Gastroesophageal sphincter (tissue), 4 donors: ENCODE data around the gene C2CD4B. TPM values are rescaled to one million over a fixed set of nuclear protein-coding genes. Genes with fewer than 3 reads are reported as not detected.

Experiments
- ATAC-seq: fragments of 150-250 bp; one replicate; pipeline ENCODE4 v1.9.1; 2016; ENCODE audit warnings: mild to moderate bottlenecking, moderate library complexity
- H3K27ac ChIP-seq, 4 donors: fragments of 200-600 bp; sonication (generic) in 3 of 4; 1 replicate in 3 of 4; 2 replicates in 1 of 4; pipeline ENCODE4 v1.5.1; 2016 to 2019
- H3K27me3 ChIP-seq: fragments of 200-600 bp; sonication (generic); one replicate; pipeline ENCODE4 v1.5.1; 2019
- H3K36me3 ChIP-seq, 2 donors: fragments of 200-600 bp; sonication (generic); one replicate each; pipeline ENCODE4 v1.5.1; 2019; ENCODE audit warnings: control low read depth in 1 of 2
- H3K4me1 ChIP-seq, 3 donors: fragments of 200-600 bp; sonication (generic); 1 replicate in 2 of 3; 2 replicates in 1 of 3; pipeline ENCODE4 v1.5.1; 2016 to 2019; ENCODE audit warnings: control low read depth in 2 of 3
- H3K4me3 ChIP-seq, 2 donors: fragments of 200-600 bp; sonication (generic); one replicate each; pipeline ENCODE4 v1.5.1; 2019; ENCODE audit warnings: mild to moderate bottlenecking in 1 of 2, moderate library complexity in 1 of 2
- H3K9me3 ChIP-seq, 3 donors: fragments of 200-600 bp; sonication (generic); one replicate each; pipeline ENCODE4 v1.5.1; 2017 to 2019; ENCODE audit warnings: control low read depth in 2 of 3
- EP300 ChIP-seq: sonication (generic); formaldehyde crosslinking; IDR thresholded peaks from one replicate; pipeline ENCODE4 v1.6.1; 2017; ENCODE audit warnings: antibody characterized with exemption, mild to moderate bottlenecking
- POLR2A ChIP-seq, 2 donors: fragments of 450-650 bp; IDR thresholded peaks; one replicate each; pipeline ENCODE4 v1.6.1; 2017; ENCODE audit warnings: antibody characterized with exemption in 2 of 2, mild to moderate bottlenecking in 2 of 2, moderate library complexity in 1 of 2
- POLR2AphosphoS5 ChIP-seq: sonication (generic); formaldehyde crosslinking; IDR thresholded peaks from one replicate; pipeline ENCODE4 v1.6.1; 2017; ENCODE audit warnings: antibody characterized with exemption
- WGBS, 2 donors: methylation state at CpG; one replicate each; pipeline ENCODE4 v1.1.5; 2018; ENCODE audit warnings: low coverage in 1 of 2; 5-methylcytosine and 5-hydroxymethylcytosine counted together
- total RNA-seq, 4 donors: library from RNA; depleted of rRNA; stranded (reverse); fragments of >200 nt; gene quantifications; one replicate each; pipeline ENCODE4 v1.1.0, GENCODE V29; 2016
- TF ChIP-seq, protein P1 (sequence below), 4 experiments: fragments of 200-600 bp in 2 of 4; fragments of 450-650 bp in 2 of 4; sonication (generic) in 1 of 4; IDR thresholded peaks; one replicate each; pipeline ENCODE4 v1.5.1; 2017 to 2019; ENCODE audit warnings: antibody characterized with exemption in 4 of 4, mild to moderate bottlenecking in 2 of 4, moderate library complexity in 2 of 4

C2CD4B gene
- total RNA-seq, 4 donors from 2014 or later: 0.17 to 2.7 (median 1.1) TPM

DNA sequence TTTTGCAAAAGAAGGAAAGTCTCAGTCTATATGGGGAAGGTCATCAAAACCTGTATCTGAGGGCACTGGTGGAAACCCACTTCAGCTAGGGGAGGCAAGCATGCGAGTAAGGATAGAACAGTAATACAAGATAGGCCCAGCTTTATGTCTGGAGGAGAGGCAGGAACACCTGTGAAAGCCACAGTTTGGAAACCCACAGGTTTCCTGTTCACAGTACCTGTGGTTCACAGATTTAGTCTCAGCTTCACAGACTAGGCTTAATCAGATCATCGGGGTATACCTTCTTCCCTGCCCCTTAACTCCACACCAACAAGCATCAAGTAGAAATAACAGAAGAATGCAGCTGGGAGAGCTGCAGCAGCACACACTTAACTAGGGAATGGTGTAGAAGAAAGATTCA is 36.2 kb downstream of the C2CD4B start:
- no peaks in the 10 kb centered on the region for H3K36me3 ChIP-seq
- H3K4me1 ChIP-seq: no peaks in the 10 kb centered on the region
- no peak for TF ChIP-seq POLR2A (IDR thresholded peaks at IDR 0.05)
- no peak for TF ChIP-seq EP300
- TF ChIP-seq, protein P1, sequence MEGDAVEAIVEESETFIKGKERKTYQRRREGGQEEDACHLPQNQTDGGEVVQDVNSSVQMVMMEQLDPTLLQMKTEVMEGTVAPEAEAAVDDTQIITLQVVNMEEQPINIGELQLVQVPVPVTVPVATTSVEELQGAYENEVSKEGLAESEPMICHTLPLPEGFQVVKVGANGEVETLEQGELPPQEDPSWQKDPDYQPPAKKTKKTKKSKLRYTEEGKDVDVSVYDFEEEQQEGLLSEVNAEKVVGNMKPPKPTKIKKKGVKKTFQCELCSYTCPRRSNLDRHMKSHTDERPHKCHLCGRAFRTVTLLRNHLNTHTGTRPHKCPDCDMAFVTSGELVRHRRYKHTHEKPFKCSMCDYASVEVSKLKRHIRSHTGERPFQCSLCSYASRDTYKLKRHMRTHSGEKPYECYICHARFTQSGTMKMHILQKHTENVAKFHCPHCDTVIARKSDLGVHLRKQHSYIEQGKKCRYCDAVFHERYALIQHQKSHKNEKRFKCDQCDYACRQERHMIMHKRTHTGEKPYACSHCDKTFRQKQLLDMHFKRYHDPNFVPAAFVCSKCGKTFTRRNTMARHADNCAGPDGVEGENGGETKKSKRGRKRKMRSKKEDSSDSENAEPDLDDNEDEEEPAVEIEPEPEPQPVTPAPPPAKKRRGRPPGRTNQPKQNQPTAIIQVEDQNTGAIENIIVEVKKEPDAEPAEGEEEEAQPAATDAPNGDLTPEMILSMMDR (IDR thresholded peaks at IDR 0.05): no peak
- no peak for TF ChIP-seq POLR2AphosphoS5
- WGBS, 2 donors: 85 to 100% methylated on average over 1 to 2 of the region's 2 CpGs
- H3K27me3 ChIP-seq: no peaks in the 10 kb centered on the region
- H3K9me3 ChIP-seq: no peaks in the 10 kb centered on the region
- ATAC-seq: no peak
- no peak overlapping the region for H3K27ac ChIP-seq
- no peak overlapping the region for H3K4me3 ChIP-seq

DNA sequence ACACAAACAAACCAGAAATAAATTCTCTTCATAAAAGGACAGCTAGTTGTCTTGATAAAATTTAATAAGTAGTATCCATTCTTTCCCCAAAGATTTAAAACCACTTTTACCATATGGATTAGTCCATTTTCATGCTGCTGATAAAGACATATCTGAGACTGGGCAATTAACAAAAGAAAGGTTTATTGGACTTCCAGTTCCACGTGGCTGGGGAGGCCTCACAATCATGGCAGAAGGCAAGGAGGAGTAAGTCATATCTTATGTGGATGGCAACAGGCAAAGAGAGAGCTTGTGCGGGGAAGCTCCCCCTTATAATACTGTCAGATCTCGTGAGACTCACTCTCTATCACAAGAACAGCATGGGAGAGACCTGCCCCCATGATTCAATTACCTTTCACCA is 38.7 kb downstream of the C2CD4B start:
- TF ChIP-seq, protein P1 (IDR thresholded peaks at IDR 0.05): no peak
- WGBS, 2 donors: 62 to 80% methylated on average over 2 to 3 of the region's 3 CpGs
- no peak for ATAC-seq

DNA sequence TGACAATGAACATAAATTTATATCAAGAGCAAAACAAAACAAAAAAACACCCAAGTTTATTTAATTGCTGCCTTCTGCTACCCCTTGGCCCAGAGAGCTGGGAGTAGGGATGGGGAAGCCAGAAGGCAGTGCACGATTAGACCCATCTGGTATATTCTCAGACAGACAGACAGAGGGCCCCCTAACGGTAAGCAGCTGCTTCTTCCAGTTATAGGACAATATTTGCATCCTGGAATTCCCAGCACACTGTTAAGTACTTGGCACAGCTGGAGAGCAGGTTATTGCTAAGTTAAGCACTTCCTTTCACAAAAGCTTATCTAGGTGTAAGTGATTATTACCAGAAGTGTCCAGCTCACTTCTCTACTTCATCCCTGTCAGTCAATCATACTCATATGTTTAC is 39.3 kb downstream of the C2CD4B start:
- Histone ChIP-seq H3K9me3 (no peaks in the 10 kb centered on the region), H3K36me3 (no peaks in the 10 kb centered on the region), H3K27ac (no peak overlapping the region), H3K4me3 (no peak overlapping the region), H3K27me3 (no peaks in the 10 kb centered on the region), H3K4me1 (no peaks in the 10 kb centered on the region)
- ATAC-seq: no peak
- TF ChIP-seq EP300: no peak
- TF ChIP-seq, protein P1 (IDR thresholded peaks at IDR 0.05): peak in 1 of 4 experiments; percentile 30
- no peak for TF ChIP-seq POLR2A (IDR thresholded peaks at IDR 0.05)
- no peak for TF ChIP-seq POLR2AphosphoS5
- 14 to 17% methylated on average over 2 of the region's 2 CpGs for WGBS, 2 donors

More for the DNA sequence above, 38.7 kb downstream of the C2CD4B start:
- Histone ChIP-seq H3K4me3 (no peak overlapping the region), H3K36me3 (no peaks in the 10 kb centered on the region), H3K27ac (no peak overlapping the region), H3K27me3 (no peaks in the 10 kb centered on the region), H3K9me3 (no peaks in the 10 kb centered on the region), H3K4me1 (no peaks in the 10 kb centered on the region)

- 66 to 67% methylated on average over 2 of the region's 2 CpGs for WGBS, 2 donors
- Histone ChIP-seq H3K27me3 (no peaks in the 10 kb centered on the region), H3K9me3 (no peaks in the 10 kb centered on the region), H3K27ac (no peak overlapping the region), H3K36me3 (no peaks in the 10 kb centered on the region), H3K4me3 (no peak overlapping the region), H3K4me1 (no peaks in the 10 kb centered on the region)
- no peak for ATAC-seq
- TF ChIP-seq EP300 (no peak), POLR2AphosphoS5 (no peak)
- TF ChIP-seq, protein P1 (IDR thresholded peaks at IDR 0.05): no peak
These were observed 40.1 kb downstream of the C2CD4B start for GRCh38 chr15:62124973-62125303.

DNA sequence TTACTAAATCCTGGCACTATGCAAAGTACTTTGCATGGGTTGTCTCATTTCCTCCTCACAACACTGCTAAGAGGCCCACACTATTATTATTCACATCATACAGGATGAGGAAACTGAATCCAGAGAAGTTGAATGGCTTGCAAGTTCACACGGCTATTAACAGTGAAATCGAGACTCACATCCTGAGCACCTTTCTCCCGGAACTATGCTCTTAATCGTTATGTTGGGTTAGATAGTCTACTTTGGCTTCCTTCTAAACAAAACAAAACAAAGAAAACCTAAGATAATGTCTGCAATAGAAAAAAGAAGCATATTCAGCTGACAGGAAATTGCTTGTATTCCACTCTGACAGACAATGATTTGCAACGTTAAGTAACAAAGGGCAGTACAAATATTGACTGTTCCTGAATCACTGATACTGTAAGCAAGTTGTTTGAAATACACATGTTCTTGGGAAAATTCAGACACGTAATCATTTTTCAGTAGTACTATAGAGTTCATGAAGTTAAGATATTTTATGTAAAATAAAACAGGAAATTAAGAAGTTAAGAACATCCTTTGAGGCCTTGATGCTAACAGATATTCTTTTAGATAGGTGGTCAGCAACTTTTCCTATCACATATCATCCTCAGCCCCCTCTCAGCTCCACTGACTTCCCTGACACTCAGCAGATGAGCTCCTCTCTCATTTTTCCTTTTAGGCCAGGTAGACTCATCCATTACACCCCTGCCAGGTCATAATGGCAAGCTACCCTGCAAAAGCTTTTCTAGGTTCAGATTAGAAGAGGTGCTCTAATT is 40.7 kb downstream of the C2CD4B start:
- no peaks in the 10 kb centered on the region for H3K27me3 ChIP-seq
- 53 to 65% methylated on average over 6 of the region's 6 CpGs for WGBS, 2 donors
- TF ChIP-seq POLR2A (IDR thresholded peaks at IDR 0.05) (no peak), POLR2AphosphoS5 (no peak), EP300 (no peak)
- TF ChIP-seq, protein P1 (IDR thresholded peaks at IDR 0.05): no peak
- no peaks in the 10 kb centered on the region for H3K36me3 ChIP-seq
- no peak for ATAC-seq
- no peak overlapping the region for H3K27ac ChIP-seq
- no peaks in the 10 kb centered on the region for H3K9me3 ChIP-seq
- H3K4me3 ChIP-seq: no peak overlapping the region
- H3K4me1 ChIP-seq: peaks cover 0 to 4% (median 0%) of the 10 kb centered on the region in 3 donors
